Activated CD8-positive, alpha-beta memory T cell treated with anti-CD3 and anti-CD28 coated beads for 48 hours (primary cell): ENCODE measurements around the gene OR56A1.

Experiments used
- DNase-seq, 3 experiments: peaks; one replicate each; pipeline ENCODE4 v3.0.0-alpha.2; 2020; ENCODE audit warnings: low read depth in 2 of 3, low spot score in 2 of 3

OR56A1 gene

GRCh38 chr11:5992150-5992549 is 38.4 kb downstream of the OR56A1 start:
- DNase-seq: no peak

DNA sequence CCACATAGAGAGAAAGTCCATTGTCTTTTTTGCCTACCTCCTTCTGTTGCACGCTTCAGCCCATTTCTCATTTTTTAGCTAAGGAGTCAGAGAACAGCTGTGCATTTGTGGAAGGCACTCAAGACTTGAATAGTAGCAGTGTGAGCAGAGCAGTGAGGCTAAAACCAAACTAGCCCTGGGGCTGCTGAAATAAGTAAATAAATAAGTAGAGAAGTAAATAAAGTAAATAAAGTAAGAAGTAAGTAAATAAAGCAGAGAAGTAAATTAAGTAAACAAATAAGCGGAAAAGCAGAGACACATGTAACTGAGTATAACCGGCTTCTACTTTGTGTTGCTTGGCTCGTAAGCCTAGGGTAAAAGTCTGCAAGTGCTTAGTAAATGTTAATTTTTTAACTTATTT is 41.4 kb downstream of the OR56A1 start:
- no peak for DNase-seq

DNA sequence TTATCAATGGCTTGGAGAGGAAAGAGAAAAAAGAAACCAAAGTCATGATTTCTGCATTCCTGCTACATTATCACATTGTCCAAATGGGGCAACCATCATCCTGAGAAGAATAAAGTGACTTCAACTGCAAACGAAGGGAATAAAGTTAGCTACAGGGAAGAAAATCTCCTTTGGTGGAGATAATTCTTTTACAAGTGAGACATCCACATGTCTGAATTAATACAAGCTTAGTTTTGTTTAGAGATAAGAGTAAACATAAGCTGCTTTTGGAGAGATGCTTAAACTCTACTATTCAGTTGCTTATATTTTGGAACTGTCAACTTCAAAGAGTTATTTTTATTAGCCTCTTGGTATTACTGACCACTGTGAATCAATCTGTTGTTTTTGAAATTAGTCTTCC is 43.7 kb downstream of the OR56A1 start, which contains the start of gene OR52L1:
OR52L1 (minus strand) TSS at position 101 of the 400 bp plus-strand sequence; CDS start at position 46, 55 bp downstream.
- DNase-seq: no peak

GRCh38 chr11:5983443-5983842 is 47.1 kb downstream of the OR56A1 start:
- no peak for DNase-seq

DNA sequence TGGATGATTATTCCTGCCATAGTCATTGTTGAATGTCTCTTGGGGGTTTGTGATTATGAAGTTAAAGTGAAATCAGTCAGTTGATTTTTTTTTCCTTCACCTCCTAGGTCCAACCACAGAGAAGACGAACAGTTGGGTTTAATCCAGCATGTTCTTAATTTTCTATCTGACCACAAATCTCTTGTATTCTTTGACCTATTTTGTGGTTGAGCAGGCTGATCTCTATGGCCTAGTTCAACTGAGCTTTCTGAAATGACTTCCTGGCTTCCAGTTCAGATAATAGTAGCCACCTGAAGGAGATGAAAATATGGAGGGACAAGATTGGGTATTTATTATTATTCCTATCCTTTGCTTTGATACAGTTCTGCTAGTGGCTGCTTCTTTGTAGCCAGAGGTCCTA is 57.0 kb downstream of the OR56A1 start:
- DNase-seq: no peak
